ENCODE results near the gene BPIFB3.

Gene BPIFB3

GRCh38 chr20:33015700-33016580 is 37.8 kb upstream of the BPIFB3 start:
- no peak for DNase-seq (ENCODE audit: low spot score)

DNA sequence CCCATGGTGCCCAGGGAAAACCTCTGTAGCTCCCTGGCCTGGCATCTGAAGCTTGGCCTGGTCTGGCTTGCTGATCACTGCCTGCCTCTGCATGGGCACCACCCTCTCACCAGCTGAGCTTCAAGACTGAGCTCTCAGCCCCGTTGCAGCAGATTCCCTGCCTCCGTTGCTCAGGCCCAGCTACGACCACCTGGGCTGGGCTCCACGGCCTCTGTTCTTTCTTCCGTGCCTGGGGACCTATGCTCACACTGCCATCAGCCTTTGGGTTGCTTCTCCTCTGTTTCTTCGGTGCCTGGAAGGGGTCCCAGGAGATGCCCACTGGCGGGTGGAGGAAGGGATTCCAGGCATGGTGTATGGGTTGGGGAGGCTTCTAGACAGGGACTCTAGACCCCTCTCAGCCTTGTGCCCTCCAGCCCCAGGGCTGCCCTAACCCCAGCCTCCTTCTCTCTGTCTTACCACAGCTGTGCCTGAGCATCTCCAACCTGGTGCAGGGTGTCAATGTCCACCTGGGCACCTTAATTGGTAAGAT is 37.1 kb upstream of the BPIFB3 start:
- no peak for DNase-seq (ENCODE audit: low spot score)

GRCh38 chr20:33017542-33017941 is 36.2 kb upstream of the BPIFB3 start:
- no peak for DNase-seq (ENCODE audit: low spot score)

DNA sequence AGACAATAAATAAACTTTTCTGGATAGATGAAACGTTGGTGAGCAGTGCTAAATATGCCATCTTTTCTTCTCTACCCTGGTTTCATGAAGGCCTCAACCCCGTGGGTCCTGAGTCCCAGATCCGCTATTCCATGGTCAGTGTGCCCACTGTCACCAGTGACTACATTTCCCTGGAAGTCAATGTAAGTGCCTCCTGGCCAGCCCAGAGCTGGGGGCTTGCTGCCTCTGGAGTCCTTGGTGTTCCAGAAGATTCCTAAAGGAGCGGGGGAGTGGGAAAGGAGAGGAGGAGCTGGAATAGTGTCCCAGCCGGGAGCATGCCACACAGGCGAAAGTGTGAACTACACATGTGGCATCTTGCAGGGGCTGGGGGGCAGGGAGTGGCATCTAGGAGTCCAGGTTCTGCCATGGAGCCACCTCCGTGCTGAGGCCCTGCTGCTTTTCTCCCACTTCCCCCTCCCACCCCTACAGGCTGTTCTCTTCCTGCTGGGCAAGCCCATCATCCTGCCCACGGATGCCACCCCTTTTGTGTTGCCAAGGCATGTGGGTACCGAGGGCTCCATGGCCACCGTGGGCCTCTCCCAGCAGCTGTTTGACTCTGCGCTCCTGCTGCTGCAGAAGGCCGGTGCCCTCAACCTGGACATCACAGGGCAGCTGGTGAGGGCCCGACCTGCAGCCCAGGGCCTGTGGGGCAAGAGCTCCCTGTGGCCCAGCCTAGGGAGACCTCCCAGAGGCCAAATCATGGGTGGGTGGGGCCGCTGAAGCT is 35.4 kb upstream of the BPIFB3 start:
- DNase-seq (ENCODE audit: low spot score): no peak

- no peak for DNase-seq (ENCODE audit: low spot score)
Measured at GRCh38 chr20:33019465-33020277, 34.0 kb upstream of the BPIFB3 start.

- no peak for DNase-seq (ENCODE audit: low spot score)
Measured at GRCh38 chr20:33020278-33021161, 33.2 kb upstream of the BPIFB3 start.

- DNase-seq (ENCODE audit: low spot score): no peak
Measured at GRCh38 chr20:33021879-33022278, 31.8 kb upstream of the BPIFB3 start.

DNA sequence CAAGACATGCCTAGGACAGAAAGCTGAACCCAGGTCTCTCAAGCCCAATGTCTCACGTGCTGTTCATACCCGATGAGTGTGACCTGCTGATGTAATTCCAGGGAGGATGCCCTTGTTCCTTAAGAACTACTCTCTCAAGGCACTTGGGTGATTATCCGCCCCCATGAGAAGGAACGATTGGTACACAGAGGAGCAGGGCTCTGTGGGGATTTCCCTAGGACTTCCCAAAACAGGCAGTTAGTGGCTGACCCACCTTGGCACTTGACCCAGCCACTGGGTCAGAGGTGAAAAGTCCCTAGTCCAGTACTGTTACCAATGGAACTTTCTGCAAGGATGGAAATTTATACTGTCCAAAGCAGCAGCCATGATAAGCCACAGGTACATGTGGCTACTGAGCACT is 31.4 kb upstream of the BPIFB3 start:
- DNase-seq (ENCODE audit: low spot score): no peak

DNA sequence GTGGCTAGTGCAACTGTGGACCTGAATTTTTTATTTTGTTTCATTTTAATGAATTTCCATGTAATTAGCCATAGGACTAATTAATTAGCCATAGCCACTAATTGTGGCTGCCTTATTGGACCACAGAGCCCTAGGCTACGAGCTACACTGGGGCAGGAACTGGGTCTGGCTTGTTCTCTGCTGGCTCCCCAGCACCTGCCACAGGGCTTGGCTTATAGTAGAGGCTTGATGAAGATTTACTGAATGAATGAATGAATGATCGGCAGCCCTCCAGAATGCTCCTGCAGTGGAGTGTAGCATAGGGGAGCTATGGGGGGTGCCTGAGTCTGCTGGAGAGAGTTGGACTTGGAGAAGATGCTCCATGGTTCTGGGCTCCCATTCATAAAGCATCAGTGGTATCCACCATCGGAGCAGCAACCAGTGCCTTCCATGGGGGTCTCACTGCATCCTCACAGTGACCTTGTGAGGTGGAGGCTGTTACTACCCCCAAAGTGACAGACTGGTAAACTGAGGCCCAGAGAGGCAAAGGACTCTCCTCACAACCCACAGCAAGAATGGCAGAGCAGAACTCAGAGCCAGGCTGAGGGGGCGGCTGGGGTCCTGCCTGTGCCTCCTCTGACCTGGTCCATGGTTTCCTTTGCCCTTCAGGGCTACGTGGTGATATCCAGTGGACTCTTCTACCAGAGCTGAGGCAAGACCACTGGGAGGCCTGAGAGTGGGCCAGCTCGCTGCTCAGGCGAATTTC is 30.8 kb upstream of the BPIFB3 start:
- no peak for DNase-seq (ENCODE audit: low spot score)

GRCh38 chr20:33023439-33024242 is 30.1 kb upstream of the BPIFB3 start:
- no peak for DNase-seq (ENCODE audit: low spot score)

- no peak for DNase-seq (ENCODE audit: low spot score)
Measured at GRCh38 chr20:33024243-33024560, 29.5 kb upstream of the BPIFB3 start.

- no peak for DNase-seq (ENCODE audit: low spot score)
Measured at GRCh38 chr20:33024609-33025317, 28.9 kb upstream of the BPIFB3 start.

DNA sequence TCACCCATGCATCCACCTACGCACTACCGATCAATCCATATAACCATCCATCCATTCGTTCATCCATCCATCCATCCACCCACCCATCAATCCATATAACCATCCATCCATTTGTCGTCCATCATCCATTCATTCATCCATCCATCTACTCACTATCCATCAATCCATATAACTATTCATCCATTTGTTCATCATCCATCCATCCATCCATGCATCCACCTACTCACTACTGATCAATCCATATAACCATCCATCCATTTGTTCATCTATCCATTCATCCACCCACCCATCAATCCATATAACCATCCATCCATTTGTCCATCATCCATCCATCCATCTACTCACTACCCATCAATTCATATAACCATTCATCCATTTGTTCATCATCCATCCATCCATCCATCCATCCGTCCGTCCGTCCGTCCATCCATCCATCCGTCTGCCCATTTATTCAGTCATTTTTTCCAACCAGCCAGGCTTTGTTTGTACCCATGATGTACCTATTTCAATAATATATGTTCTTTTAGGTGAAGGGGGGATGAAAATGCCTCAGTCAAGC is 28.3 kb upstream of the BPIFB3 start:
- no peak for DNase-seq (ENCODE audit: low spot score)

DNA sequence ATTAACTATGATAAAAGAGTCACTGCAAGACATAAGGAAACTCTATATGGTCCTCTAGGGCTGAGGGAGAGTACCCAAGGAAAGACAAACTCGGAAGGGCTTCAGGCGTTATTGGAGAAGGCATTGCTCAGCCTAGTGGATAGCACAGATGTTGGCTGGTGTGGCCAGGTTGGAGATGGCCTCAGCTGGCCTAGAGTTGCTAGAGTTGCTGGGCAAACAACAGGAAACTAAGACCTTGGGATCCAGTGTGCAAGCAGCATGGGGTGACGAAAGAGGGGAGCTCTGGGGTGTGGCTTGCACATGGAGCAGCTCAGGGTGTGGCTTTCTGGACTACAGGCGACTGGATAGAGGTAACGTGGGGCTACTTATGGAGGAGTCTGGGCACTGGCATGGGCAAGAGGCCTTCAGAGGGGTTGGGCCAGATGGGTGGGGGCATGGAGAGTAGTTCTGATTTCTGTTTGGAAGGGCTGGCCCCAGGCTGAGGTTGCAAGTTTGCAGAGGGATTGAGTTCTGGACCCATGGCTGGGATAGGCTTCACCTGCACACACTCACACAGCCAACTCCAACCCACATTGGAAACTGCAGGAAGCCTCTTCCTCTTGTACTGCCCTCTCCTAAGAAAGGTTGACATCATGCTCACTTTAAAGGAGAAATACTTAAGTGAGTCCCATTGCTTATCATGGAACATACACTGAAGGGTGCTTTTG is 27.5 kb upstream of the BPIFB3 start:
- DNase-seq (ENCODE audit: low spot score): no peak

DNA sequence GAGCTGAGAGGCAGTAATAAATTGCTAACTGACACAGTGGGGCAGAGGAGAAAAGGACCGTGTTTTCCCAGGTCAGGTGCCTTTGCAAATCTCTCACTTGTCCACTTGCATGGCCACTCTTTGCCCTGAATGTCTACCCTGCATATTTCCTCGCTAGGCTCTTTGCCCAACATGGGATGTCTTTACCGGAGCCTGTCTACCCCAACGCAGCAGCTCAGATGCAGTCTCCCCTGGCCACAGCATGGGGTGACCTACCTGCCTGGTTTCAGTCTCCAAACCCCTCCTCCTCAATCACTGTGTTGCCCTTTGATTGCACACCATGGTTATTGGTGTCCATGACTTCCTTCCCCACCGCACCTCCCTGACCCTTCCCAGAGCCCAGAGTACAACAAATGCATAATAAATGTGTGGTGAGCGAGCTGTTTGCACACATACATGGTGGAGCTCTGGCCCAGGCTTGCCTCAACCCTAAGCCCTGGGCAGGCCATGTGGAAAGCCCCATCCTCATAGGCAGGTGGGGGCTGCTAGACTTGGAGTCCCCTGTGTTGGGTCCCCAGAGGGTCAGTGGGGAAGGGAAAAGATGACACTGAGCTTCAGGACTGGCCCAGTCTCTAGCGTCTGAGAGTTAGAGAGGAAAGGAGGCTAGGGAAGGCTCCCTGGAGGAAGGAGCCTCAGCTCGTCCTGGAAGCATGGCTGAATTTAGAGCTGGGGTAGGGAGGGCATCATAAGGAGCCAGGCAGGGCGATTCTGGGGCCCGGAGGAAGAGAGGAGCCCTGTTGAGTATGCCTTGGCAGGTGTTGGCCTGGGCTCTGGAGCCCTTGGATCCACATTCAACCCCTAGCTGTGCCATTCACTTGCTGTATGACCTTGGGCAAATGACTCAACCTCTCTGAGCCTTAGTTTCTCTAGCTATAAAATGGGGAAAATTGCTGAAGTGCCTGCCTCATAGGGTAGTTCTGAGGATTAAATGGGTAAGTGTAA is 26.6 kb upstream of the BPIFB3 start:
- DNase-seq (ENCODE audit: low spot score): no peak

GRCh38 chr20:33027769-33028751 is 25.6 kb upstream of the BPIFB3 start:
- no peak for DNase-seq (ENCODE audit: low spot score)

Measured in RKO (cell line).